Measurements from ENCODE around the gene KIF5C. TPM values are rescaled to one million over a fixed set of nuclear protein-coding genes. Genes with fewer than 3 reads are reported as not detected.

KIF5C gene
- total and polyA plus RNA-seq, 2 experiments from 2014 or later, result 45.0 to 49.1 TPM

DNA sequence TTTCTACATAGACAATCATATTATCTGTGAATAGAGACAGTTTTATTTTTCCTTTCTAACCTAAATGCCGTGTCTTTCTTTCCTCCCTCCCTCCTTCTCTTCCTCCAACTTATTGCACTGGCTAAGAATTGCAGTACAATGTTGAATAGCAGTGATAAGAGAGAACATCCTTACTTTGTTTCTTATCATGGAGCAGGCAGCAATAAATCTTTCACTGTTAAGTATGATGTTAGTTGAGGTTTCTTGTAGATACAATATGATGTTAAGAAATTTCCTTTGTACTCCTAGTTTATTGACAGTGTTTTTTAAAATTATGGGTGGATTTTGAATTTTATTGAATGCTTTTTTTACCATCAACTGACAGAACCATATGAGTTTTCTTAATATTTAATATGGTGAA lies 169.5 kb downstream of the KIF5C start:
- no peaks in the 10 kb centered on the region for H3K4me1 ChIP-seq (ENCODE audit: insufficient read depth)
- Mint-ChIP-seq H3K4me3 (no peak overlapping the region), H3K27me3 (ENCODE audit: insufficient read depth, low read depth, poor library complexity) (peaks cover 9% of the 10 kb centered on the region), H3K4me1 (no peaks in the 10 kb centered on the region), H3K27ac (no peak overlapping the region), H3K9me3 (peaks cover 10% of the 10 kb centered on the region; the same call in 2 of the 3 replicates), H3K36me3 (ENCODE audit: low read depth) (no peaks in the 10 kb centered on the region; the same call in 2 of the 3 replicates)
- H3K4me3 ChIP-seq, result no peak overlapping the region
- H3K27me3 ChIP-seq (ENCODE audit: insufficient read depth), result peaks cover 8% of the 10 kb centered on the region
- ATAC-seq, result no peak
- H3K27ac ChIP-seq (ENCODE audit: low read depth), result no peak overlapping the region
- DNase-seq (ENCODE audit: low spot score), result no peak
- TF ChIP-seq ETS1 (IDR thresholded peaks at IDR 0.05) (no peak), ZNF114 (CRISPR knock-in tag; IDR thresholded peaks at IDR 0.05) (no peak), ZNF331 (CRISPR knock-in tag; IDR thresholded peaks at IDR 0.05; ENCODE audit: low read depth) (no peak)
- H3K36me3 ChIP-seq (ENCODE audit: insufficient read depth), result 0 out of 2 replicates have a peak, but pooled peaks cover 4% of the 10 kb centered on the region
- H3K9me2 ChIP-seq (ENCODE audit: insufficient read depth), result no peaks in the 10 kb centered on the region
- no peak overlapping the region for H2AFZ ChIP-seq
- H3F3A ChIP-seq (replicated peaks; ENCODE audit: low read depth), result no peaks in the 10 kb centered on the region
- H3K4me2 ChIP-seq, result no peak overlapping the region
- H4K20me1 ChIP-seq (replicated peaks; ENCODE audit: insufficient read depth), result peaks cover 2% of the 10 kb centered on the region; the same call in 1 of the 2 replicates
- H3K79me2 ChIP-seq (replicated peaks; ENCODE audit: insufficient read depth), result no peaks in the 10 kb centered on the region

GRCh38 chr2:149047118-149047517 lies 172.1 kb downstream of the KIF5C start:
- DNase-seq (ENCODE audit: low spot score), result no peak
- no peak overlapping the region for H3K4me3 Mint-ChIP-seq
- Histone ChIP-seq H3K9me2 (ENCODE audit: insufficient read depth) (no peaks in the 10 kb centered on the region), H3K27ac (ENCODE audit: low read depth) (no peak overlapping the region), H2AFZ (no peak overlapping the region), H3K4me2 (no peak overlapping the region), H3K4me1 (ENCODE audit: insufficient read depth) (no peaks in the 10 kb centered on the region), H4K20me1 (replicated peaks; ENCODE audit: insufficient read depth) (no peaks in the 10 kb centered on the region), H3K4me3 (no peak overlapping the region), H3F3A (replicated peaks; ENCODE audit: low read depth) (no peaks in the 10 kb centered on the region), H3K79me2 (replicated peaks; ENCODE audit: insufficient read depth) (no peaks in the 10 kb centered on the region), H3K27me3 (ENCODE audit: insufficient read depth) (no peaks in the 10 kb centered on the region), H3K36me3 (ENCODE audit: insufficient read depth) (0 out of 2 replicates have a peak, but pooled peaks cover 4% of the 10 kb centered on the region)
- H3K27me3 Mint-ChIP-seq (ENCODE audit: insufficient read depth, low read depth, poor library complexity), result peaks cover 2% of the 10 kb centered on the region
- no peaks in the 10 kb centered on the region for H3K4me1 Mint-ChIP-seq
- peaks cover 10% of the 10 kb centered on the region; the same call in 2 of the 3 replicates for H3K9me3 Mint-ChIP-seq
- no peak for ATAC-seq
- H3K27ac Mint-ChIP-seq, result no peak overlapping the region
- H3K36me3 Mint-ChIP-seq (ENCODE audit: low read depth), result no peaks in the 10 kb centered on the region; the same call in 2 of the 3 replicates
- no peak for TF ChIP-seq ETS1 (IDR thresholded peaks at IDR 0.05)
- no peak for TF ChIP-seq EZH2phosphoT487 (IDR thresholded peaks at IDR 0.05; ENCODE audit: unreplicated experiment)
- TF ChIP-seq, protein P1, sequence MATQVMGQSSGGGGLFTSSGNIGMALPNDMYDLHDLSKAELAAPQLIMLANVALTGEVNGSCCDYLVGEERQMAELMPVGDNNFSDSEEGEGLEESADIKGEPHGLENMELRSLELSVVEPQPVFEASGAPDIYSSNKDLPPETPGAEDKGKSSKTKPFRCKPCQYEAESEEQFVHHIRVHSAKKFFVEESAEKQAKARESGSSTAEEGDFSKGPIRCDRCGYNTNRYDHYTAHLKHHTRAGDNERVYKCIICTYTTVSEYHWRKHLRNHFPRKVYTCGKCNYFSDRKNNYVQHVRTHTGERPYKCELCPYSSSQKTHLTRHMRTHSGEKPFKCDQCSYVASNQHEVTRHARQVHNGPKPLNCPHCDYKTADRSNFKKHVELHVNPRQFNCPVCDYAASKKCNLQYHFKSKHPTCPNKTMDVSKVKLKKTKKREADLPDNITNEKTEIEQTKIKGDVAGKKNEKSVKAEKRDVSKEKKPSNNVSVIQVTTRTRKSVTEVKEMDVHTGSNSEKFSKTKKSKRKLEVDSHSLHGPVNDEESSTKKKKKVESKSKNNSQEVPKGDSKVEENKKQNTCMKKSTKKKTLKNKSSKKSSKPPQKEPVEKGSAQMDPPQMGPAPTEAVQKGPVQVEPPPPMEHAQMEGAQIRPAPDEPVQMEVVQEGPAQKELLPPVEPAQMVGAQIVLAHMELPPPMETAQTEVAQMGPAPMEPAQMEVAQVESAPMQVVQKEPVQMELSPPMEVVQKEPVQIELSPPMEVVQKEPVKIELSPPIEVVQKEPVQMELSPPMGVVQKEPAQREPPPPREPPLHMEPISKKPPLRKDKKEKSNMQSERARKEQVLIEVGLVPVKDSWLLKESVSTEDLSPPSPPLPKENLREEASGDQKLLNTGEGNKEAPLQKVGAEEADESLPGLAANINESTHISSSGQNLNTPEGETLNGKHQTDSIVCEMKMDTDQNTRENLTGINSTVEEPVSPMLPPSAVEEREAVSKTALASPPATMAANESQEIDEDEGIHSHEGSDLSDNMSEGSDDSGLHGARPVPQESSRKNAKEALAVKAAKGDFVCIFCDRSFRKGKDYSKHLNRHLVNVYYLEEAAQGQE (IDR thresholded peaks at IDR 0.05; ENCODE audit: unreplicated experiment), result no peak
- no peak for TF ChIP-seq ZNF331 (CRISPR knock-in tag; IDR thresholded peaks at IDR 0.05; ENCODE audit: low read depth)
- no peak for TF ChIP-seq EZH2 (IDR thresholded peaks at IDR 0.05; ENCODE audit: low read depth, unreplicated experiment)
- no peak for TF ChIP-seq ZNF114 (CRISPR knock-in tag; IDR thresholded peaks at IDR 0.05)
- no peak for TF ChIP-seq JUNB (IDR thresholded peaks at IDR 0.05; ENCODE audit: unreplicated experiment)
- TF ChIP-seq NANOG (IDR thresholded peaks at IDR 0.05; ENCODE audit: borderline replicate concordance), result no peak
- TF ChIP-seq ZNF462 (CRISPR knock-in tag; IDR thresholded peaks at IDR 0.05), result no peak

Data from GM23338 (cell line).